Loucy (cell line): ENCODE measurements around the gene TAF6.
"Not testable (repeated sequence)": the region's sequence is repeated elsewhere in the genome, so short reads cannot be mapped to it uniquely, and the experiment has no call there.

Experiments used
- H2AFZ ChIP-seq: fragments of 200-600 bp; sonication (generic); 2 replicates; pipeline ENCODE4 v1.6.0; 2016; ENCODE audit warnings: antibody characterized with exemption, mild to moderate bottlenecking, low read length, moderate library complexity
- H3F3A ChIP-seq: fragments of 200-600 bp; 2 replicates; pipeline ENCODE4 v1.6.0; 2016; ENCODE audit warnings: antibody characterized with exemption, low read depth, mild to moderate bottlenecking
- H3K27me3 ChIP-seq: fragments of 200-600 bp; sonication (generic); 2 replicates; pipeline ENCODE4 v1.6.1; 2014; ENCODE audit warnings: low read length, mild to moderate bottlenecking; ENCODE audit not compliant: insufficient read depth, poor library complexity, severe bottlenecking
- H3K36me3 ChIP-seq: fragments of 200-600 bp; sonication (generic); 2 replicates; pipeline ENCODE4 v1.6.1; 2016; ENCODE audit warnings: low read length; ENCODE audit not compliant: insufficient read depth
- H3K4me1 ChIP-seq: fragments of 200-600 bp; sonication (generic); 2 replicates; pipeline ENCODE4 v1.5.1; 2014; ENCODE audit warnings: low read length, mild to moderate bottlenecking; ENCODE audit not compliant: insufficient read depth, poor library complexity, severe bottlenecking
- H3K4me2 ChIP-seq: fragments of 200-600 bp; sonication (generic); 2 replicates; pipeline ENCODE4 v1.6.0; 2014; ENCODE audit warnings: antibody characterized with exemption, low read length, low read depth, mild to moderate bottlenecking; ENCODE audit not compliant: poor library complexity, severe bottlenecking
- H3K4me3 ChIP-seq: fragments of 200-600 bp; sonication (generic); 2 replicates; pipeline ENCODE4 v1.5.1; 2014; ENCODE audit warnings: low read length, mild to moderate bottlenecking, mixed read lengths; ENCODE audit not compliant: poor library complexity, severe bottlenecking
- H3K79me2 ChIP-seq: fragments of 200-600 bp; sonication (generic); 2 replicates; pipeline ENCODE4 v1.6.1; 2014; ENCODE audit warnings: low read length; ENCODE audit not compliant: insufficient read depth
- H3K9ac ChIP-seq: fragments of 200-600 bp; sonication (generic); 2 replicates; pipeline ENCODE4 v1.6.0; 2014; ENCODE audit warnings: mild to moderate bottlenecking, low read depth, low read length, moderate library complexity; ENCODE audit not compliant: poor library complexity, severe bottlenecking
- H3K9me2 ChIP-seq: fragments of 200-600 bp; sonication (generic); replicated peaks from 2 replicates; pipeline ENCODE4 v1.6.1; 2016; ENCODE audit warnings: low read depth, low read length, mixed read lengths
- H3K9me3 ChIP-seq: fragments of 200-600 bp; sonication (generic); 2 replicates; pipeline ENCODE4 v1.6.1; 2014; ENCODE audit warnings: mild to moderate bottlenecking, antibody characterized with exemption, low read length, low read depth; ENCODE audit not compliant: insufficient read depth
- H4K20me1 ChIP-seq: fragments of 200-600 bp; sonication (generic); 2 replicates; pipeline ENCODE4 v1.6.0; 2014; ENCODE audit warnings: antibody characterized with exemption, low read length, mild to moderate bottlenecking; ENCODE audit not compliant: insufficient read depth, poor library complexity, severe bottlenecking
- CTCF ChIP-seq: fragments of 200-600 bp; sonication (generic); conservative IDR thresholded peaks from 2 replicates; pipeline ENCODE4 v1.5.1; 2014; ENCODE audit warnings: mild to moderate bottlenecking, antibody characterized with exemption, low read length
- EZH2phosphoT487 ChIP-seq: fragments of 200-600 bp; IDR thresholded peaks from 2 replicates; pipeline ENCODE4 v1.6.1; 2018; ENCODE audit warnings: antibody characterized with exemption, mild to moderate bottlenecking, moderate library complexity, borderline replicate concordance

Gene TAF6

GRCh38 chr7:100148559-100149328 lies 29.6 kb upstream of the TAF6 start, which contains the start of gene LAMTOR4:
Gene LAMTOR4 (plus strand): TSS chr7:100148918. CDS start chr7:100148973, 55 bp downstream.
- peak within 1 kb of the TSS; percentile 97 for H3K4me3 ChIP-seq
- TF ChIP-seq EZH2phosphoT487 (no peak), CTCF (no peak)
- H3K9ac ChIP-seq, result peak within 1 kb of the TSS; percentile 95
- H3K79me2 ChIP-seq, result peaks cover 30% of the 10 kb centered on the region
- peaks cover 4% of the 10 kb centered on the region for H4K20me1 ChIP-seq
- H3K4me2 ChIP-seq, result peak within 1 kb of the TSS; percentile 93
- no peaks in the 10 kb centered on the region for H3K9me3 ChIP-seq
- H3K4me1 ChIP-seq, result peaks cover 19% of the 10 kb centered on the region
- peak within 1 kb of the TSS; percentile 91 for H2AFZ ChIP-seq
- no peaks in the 10 kb centered on the region for H3F3A ChIP-seq
- no peaks in the 10 kb centered on the region for H3K27me3 ChIP-seq
- H3K9me2 ChIP-seq, result no peaks in the 10 kb centered on the region
- peaks cover 4% of the 10 kb centered on the region; the same call in 1 of the 2 replicates for H3K36me3 ChIP-seq

GRCh38 chr7:100148225-100148558 lies 29.0 kb upstream of the TAF6 start:
- Histone ChIP-seq H3K27me3 (no peaks in the 10 kb centered on the region), H3K9ac (peak overlapping the region; percentile 79), H3F3A (no peaks in the 10 kb centered on the region), H2AFZ (peak overlapping the region; percentile 90), H3K4me3 (peak overlapping the region; percentile 97), H3K4me2 (peak overlapping the region; percentile 93), H3K79me2 (peaks cover 30% of the 10 kb centered on the region), H4K20me1 (peaks cover 4% of the 10 kb centered on the region), H3K9me3 (no peaks in the 10 kb centered on the region), H3K36me3 (no peaks in the 10 kb centered on the region), H3K9me2 (no peaks in the 10 kb centered on the region), H3K4me1 (peaks cover 19% of the 10 kb centered on the region)
- no peak for TF ChIP-seq EZH2phosphoT487
- TF ChIP-seq CTCF, result no peak

- Histone ChIP-seq H4K20me1 (peaks cover 4% of the 10 kb centered on the region), H2AFZ (no peak overlapping the region)
These were observed 28.1 kb upstream of the TAF6 start for GRCh38 chr7:100147278-100147677.

GRCh38 chr7:100146350-100146749 lies 27.2 kb upstream of the TAF6 start:
- H3K27me3 ChIP-seq, H3K9ac ChIP-seq, H2AFZ ChIP-seq, H3K9me3 ChIP-seq, H3K4me3 ChIP-seq, H3F3A ChIP-seq, H3K4me2 ChIP-seq, H3K9me2 ChIP-seq, H4K20me1 ChIP-seq, H3K36me3 ChIP-seq: not testable (repeated sequence)
- peaks cover 12% of the 10 kb centered on the region for H3K4me1 ChIP-seq
- H3K79me2 ChIP-seq, result peaks cover 22% of the 10 kb centered on the region

More at GRCh38 chr7:100147278-100147677, 28.1 kb upstream of the TAF6 start:
- H3K9ac ChIP-seq, result no peak overlapping the region
- no peaks in the 10 kb centered on the region for H3K9me2 ChIP-seq
- no peaks in the 10 kb centered on the region for H3F3A ChIP-seq
- H3K27me3 ChIP-seq, result no peaks in the 10 kb centered on the region
- H3K79me2 ChIP-seq, result peaks cover 30% of the 10 kb centered on the region
- no peak overlapping the region for H3K4me2 ChIP-seq
- peaks cover 14% of the 10 kb centered on the region for H3K4me1 ChIP-seq
- no peak for TF ChIP-seq EZH2phosphoT487
- no peak for TF ChIP-seq CTCF
- no peaks in the 10 kb centered on the region for H3K36me3 ChIP-seq
- no peak overlapping the region for H3K4me3 ChIP-seq
- H3K9me3 ChIP-seq, result no peaks in the 10 kb centered on the region
